GM20431 (cell line): ENCODE data around the gene PRELID2.
"Not testable (repeated sequence)": the region's sequence is repeated elsewhere in the genome, so short reads cannot be mapped to it uniquely, and the experiment has no call there.

Experiments
- in situ Hi-C: fragments of 300-500 bp; cut with MseI, MboI; formaldehyde crosslinking; loops from one replicate; pipeline ENCODE4 v1.15.0; 2020; ENCODE audit warnings: low sequenced_read_pairs; ENCODE audit not compliant: unreplicated experiment

The PRELID2 gene

DNA sequence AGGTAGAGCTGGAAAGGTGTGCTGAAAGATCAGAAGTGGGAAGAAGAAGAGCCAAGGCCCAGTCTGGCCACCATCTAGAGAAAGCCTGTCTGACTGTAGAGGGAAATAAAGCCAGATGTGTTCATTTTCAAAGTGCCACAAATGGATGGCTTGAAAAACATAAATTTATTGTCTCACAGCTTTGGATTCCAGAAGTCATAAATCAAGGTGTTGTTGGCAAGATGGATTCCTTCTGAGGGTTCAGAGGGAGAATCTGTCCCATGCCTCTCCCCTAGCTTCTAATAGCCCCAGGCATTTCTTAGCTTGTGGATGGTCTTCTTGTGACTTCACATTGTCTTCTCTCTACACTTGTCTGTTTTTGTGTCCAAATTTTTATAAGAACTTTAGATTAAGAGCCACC is 6.2 kb upstream of the PRELID2 start:
- in situ Hi-C loops, result no loop called here

DNA sequence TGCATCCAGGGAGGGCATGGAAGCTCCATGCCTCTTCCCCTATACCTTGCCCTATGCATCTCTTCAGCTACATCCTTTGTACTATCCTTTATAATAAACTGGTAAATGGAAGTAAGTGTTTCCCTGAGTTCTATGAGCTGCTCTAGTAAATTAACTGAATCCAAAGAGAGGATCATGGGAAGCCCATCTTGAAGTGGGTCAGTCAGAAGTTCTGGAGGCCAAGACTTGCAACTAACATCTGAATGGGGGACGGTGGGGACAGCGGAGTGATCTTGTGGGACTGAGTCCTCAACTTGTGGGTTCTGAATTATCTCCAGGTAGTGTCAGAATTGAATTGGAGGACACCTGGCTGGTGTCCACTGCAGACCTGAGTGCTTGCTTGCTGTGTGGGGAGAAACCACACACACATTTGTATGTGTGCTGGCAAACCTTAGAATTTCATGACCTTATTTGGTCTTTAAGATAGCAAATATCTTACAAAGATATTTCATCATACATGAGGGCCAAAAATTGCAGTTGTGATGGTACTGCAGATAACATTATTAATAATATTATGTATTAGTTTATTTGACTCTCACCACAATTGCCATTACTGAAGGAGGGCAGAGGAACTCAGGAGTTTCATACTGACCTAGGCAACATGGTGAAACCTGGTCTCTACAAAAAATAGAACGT is 5.5 kb upstream of the PRELID2 start:
- in situ Hi-C loops, result no loop called here

- in situ Hi-C loops, result no loop called here
Measured at GRCh38 chr5:145838276-145838675, 3.1 kb upstream of the PRELID2 start.

DNA sequence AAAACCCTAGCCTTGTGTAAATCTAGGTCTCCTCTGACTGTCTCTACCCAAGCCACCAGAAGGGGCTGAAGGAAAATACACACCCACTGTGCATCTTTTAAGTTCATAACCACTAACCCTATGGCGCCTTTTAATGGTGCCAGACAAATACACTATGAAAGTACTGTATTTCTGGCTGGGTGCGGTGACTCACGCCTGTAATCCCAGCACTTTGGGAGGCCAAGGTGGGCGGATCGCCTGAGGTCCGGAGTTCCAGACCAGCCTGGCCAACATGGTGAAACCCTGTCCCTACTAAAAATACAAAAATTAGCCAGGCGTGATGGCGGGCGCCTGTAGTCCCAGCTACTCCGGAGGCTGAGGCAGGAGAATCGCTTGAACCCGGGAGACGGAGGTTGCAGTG is 1.1 kb upstream of the PRELID2 start:
- in situ Hi-C loops, result not testable (repeated sequence)

DNA sequence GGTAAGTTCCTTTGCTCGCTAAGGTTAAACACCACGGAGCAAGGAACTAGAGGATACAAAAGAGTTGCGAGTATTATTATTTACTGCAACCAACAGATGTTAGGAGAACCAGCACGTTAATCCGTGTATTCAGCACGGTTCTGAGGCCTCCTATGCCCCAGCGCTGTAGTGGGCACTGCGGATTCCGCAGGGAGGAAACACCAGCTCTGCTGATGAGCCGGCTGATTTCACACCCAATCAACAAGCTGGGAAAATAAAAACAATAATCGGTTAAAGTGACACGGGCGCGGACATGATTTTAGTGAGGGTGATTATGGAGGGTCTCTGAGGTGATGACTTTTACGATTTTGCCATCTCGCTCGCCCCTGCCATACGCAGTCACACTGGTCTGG is 702 bp upstream of the PRELID2 start:
- in situ Hi-C loops, result no loop called here

- in situ Hi-C loops, result no loop called here
Measured at GRCh38 chr5:145834554-145834916, 607 bp downstream of the PRELID2 start.

GRCh38 chr5:145833631-145834200 is 1.4 kb downstream of the PRELID2 start:
- in situ Hi-C loops, result no loop called here

DNA sequence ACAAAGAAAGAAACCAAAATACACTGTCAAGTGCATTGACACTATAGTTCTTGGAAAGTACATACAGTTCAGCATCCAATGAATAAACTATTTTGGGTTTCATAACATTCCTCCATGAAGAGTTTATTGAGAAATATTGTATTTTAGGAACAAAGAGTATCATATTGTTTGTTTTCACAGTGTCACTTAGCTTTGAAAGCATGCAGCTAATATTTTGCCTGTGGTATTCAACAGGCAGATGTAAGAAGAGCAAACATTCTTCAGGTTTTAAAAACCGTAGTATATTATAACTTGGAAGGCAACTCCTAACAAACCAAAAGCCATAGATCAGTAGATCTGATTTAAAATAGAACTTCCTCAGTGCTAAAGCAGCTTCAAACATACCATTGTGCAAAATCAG is 4.5 kb downstream of the PRELID2 start:
- in situ Hi-C loops, result no loop called here

GRCh38 chr5:145829708-145830361 is 5.3 kb downstream of the PRELID2 start:
- in situ Hi-C loops, result no loop called here

GRCh38 chr5:145826895-145827674 is 8.1 kb downstream of the PRELID2 start:
- in situ Hi-C loops, result no loop called here

DNA sequence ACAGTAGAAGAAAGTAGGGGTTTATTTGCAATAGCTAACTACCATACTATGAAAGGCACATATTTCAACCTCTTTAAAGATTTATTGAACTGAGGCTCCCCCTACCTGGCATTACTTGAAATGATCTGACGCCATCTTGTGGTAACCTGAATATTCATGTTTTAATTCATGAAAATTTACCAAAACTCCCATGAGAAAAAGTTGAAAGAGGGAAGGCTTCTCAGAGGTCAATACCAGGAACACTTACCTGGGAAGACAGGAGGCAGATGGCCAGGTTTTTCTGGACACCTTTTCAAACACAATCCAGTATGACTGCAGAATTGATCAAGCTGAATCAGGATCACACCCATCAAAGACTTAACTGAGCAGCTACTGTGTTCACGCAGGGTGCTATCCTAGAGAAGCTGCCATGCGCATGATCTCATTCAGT is 9.4 kb downstream of the PRELID2 start:
- in situ Hi-C loops, result no loop called here

- in situ Hi-C loops, result no loop called here
Measured at GRCh38 chr5:145824040-145824439, 11.1 kb downstream of the PRELID2 start.

GRCh38 chr5:145818604-145819003 is 16.5 kb downstream of the PRELID2 start:
- in situ Hi-C loops, result no loop called here

GRCh38 chr5:145812877-145813276 is 22.3 kb downstream of the PRELID2 start:
- in situ Hi-C loops, result no loop called here

GRCh38 chr5:145811834-145812625 is 23.1 kb downstream of the PRELID2 start:
- in situ Hi-C loops, result no loop called here

GRCh38 chr5:145806923-145807322 is 28.2 kb downstream of the PRELID2 start:
- in situ Hi-C loops, result no loop called here

DNA sequence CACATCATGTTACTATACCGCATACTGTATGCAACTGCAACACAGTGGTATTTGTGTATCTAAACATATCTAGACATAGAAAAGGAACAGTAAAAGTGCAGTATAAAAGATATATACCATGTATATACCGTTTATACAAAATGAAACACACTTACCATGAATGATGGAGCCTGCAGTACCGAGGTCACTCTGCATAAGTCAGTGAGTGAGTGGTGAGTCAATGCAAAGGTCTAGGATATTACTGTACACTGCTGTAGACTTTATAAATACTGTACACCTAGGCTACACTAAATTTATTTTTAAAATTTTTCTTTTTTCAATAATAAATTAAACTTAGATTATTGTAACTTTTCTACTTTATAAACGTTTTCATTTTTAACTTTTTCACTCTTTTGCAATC is 29.3 kb downstream of the PRELID2 start:
- in situ Hi-C loops, result no loop called here

DNA sequence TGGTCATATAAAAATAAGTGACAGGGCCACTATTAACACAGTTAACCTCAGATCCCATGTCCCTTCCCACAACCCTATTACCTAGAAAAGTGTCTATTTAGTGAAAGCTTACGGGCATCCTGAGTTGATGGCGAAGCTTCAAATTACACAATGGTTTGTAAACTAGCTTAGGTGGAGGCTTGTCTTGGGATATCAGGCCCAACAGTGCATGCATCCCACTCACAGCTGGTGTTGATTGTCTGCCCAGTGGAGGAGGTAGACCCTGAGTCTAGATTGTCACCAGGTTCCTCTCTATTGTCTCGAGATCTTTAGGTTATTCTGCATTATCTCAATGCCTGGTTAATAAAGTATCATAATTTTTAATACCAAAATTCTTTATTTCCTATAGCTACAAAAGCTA is 30.4 kb downstream of the PRELID2 start:
- in situ Hi-C loops, result no loop called here

GRCh38 chr5:145803112-145804004 is 31.8 kb downstream of the PRELID2 start:
- in situ Hi-C loops, result no loop called here
